ENCODE results near the gene OR52E6.

The OR52E6 gene

DNA sequence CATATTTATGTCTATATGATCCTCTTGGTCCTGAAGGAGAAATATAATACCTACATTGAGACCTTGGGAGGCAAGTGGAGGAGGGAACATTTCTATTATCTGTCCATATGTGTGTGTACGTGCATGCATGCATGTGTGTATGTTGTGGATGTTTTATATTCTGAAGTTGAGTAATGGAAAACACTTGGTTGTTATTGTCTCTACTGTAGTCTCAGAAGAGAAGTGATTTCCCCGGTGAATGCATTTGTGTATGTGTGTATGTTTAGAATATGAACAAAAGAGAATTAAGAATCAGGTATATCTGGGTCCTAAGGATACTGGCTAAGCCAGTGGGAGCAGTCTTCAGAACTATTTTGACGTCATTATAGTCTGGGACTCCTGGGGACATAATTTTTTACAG, 50.5 kb downstream of the OR52E6 start, which contains the start of gene OR52N1:
Gene OR52N1, minus strand, starts transcription at position 101 of the 400 bp plus-strand sequence. CDS start 2,449 bp downstream, outside the sequence.
- no peak within 1 kb of the TSS for H3K9ac ChIP-seq (ENCODE audit: low read length)
- no peak for DNase-seq (ENCODE audit: low read depth)
- no peaks in the 10 kb centered on the region for H3K4me1 ChIP-seq (ENCODE audit: control insufficient read depth, insufficient read depth, low read length)
- no peaks in the 10 kb centered on the region for H3K9me3 ChIP-seq (ENCODE audit: control insufficient read depth, low read length)
- peaks cover 3% of the 10 kb centered on the region for H3K27me3 ChIP-seq (replicated peaks; ENCODE audit: control insufficient read depth, insufficient read depth, low read length)
- H3K36me3 ChIP-seq (ENCODE audit: control insufficient read depth, insufficient read depth, low read length, severe bottlenecking): no peaks in the 10 kb centered on the region
- H3K4me3 ChIP-seq (ENCODE audit: low read length): no peak within 1 kb of the TSS

Data from adipocyte (in vitro differentiated cells).